HCT116 (cell line): ENCODE results near the gene SIAE. TPM values are rescaled to one million over a fixed set of nuclear protein-coding genes. Genes with fewer than 3 reads are reported as not detected.

Source experiments
- ATAC-seq: fragments of 200-7000 bp; cut with Tn5 transposase; 2 replicates; pipeline ENCODE4 v1.9.1; 2020; ENCODE audit warnings: mild to moderate bottlenecking, moderate library complexity
- BruUV-seq: library from RNA; stranded (reverse); fragments of 400-500 nt; replicated peaks from 2 replicates; lab custom pipeline; 2021; lab: Mats Ljungman, UMichigan
- CTCF ChIA-PET: fragments of 300-600 bp; sonication (Branson Sonifier 250); formaldehyde crosslinking; loops from one replicate; lab custom pipeline; 2021; ENCODE audit warnings: antibody characterized with exemption; lab: Charles Lee
- POLR2A ChIA-PET: fragments of 300-600, 350-600 bp; sonication (Branson Sonifier 250); formaldehyde crosslinking; loops from one replicate; lab custom pipeline; 2021; ENCODE audit warnings: antibody characterized with exemption; lab: Charles Lee
- RAD21 ChIA-PET, 2 experiments: fragments of 300-600 bp; sonication (Branson Sonifier 250); formaldehyde crosslinking; loops; one replicate each; lab custom pipeline; 2023; ENCODE audit warnings: low total read pairs in 2 of 2; ENCODE audit not compliant: uncharacterized antibody in 2 of 2, unreplicated experiment in 2 of 2, low non-redundant PET in 1 of 2; lab: Charles Lee
- DNase-seq: peaks from one replicate; pipeline ENCODE4 v3.0.0-alpha.2; 2010; ENCODE audit warnings: low read depth, low spot score
- H2AFZ ChIP-seq: fragments of 200-600 bp; shearing (Covaris generic), sonication (generic); 2 replicates; pipeline ENCODE4 v1.6.1; 2017; ENCODE audit warnings: low read depth, mixed run types, mixed read lengths, antibody characterized with exemption, low read length; ENCODE audit not compliant: poor library complexity, severe bottlenecking
- H3K27ac ChIP-seq: 2 replicates; pipeline ENCODE4 v1.5.1; 2012; ENCODE audit warnings: low read depth, low read length
- H3K27me3 ChIP-seq: fragments of 200-600 bp; sonication (generic); 2 replicates; pipeline ENCODE4 v1.6.1; 2016; ENCODE audit warnings: mixed run types, low read length, mixed read lengths; ENCODE audit not compliant: insufficient read depth
- H3K36me3 ChIP-seq, 2 experiments: fragments of 200-500 bp in 1 of 2; fragments of 200-600 bp in 1 of 2; sonication (Bioruptor generic) in 1 of 2; sonication (generic) in 1 of 2; 2 replicates each; pipeline versions ENCODE4 v1.5.1 to v1.6.1; 2014 to 2016; ENCODE audit warnings: low read length in 2 of 2, inconsistent platforms in 1 of 2, mixed read lengths in 1 of 2, mixed run types in 1 of 2; ENCODE audit not compliant: insufficient read depth in 2 of 2, control insufficient read depth in 1 of 2
- H3K4me1 ChIP-seq, 2 experiments: fragments of 200-600 bp in 1 of 2; sonication (generic) in 1 of 2; 2 replicates each; pipeline versions ENCODE4 v1.5.1 to v1.6.1; 2012 to 2017; ENCODE audit warnings: low read length in 2 of 2, inconsistent platforms in 1 of 2, mild to moderate bottlenecking in 1 of 2, mixed read lengths in 1 of 2, mixed run types in 1 of 2, moderate library complexity in 1 of 2; ENCODE audit not compliant: insufficient read depth in 2 of 2, control insufficient read depth in 1 of 2
- H3K4me2 ChIP-seq: fragments of 200-600 bp; sonication (generic); 2 replicates; pipeline ENCODE4 v1.6.1; 2017; ENCODE audit warnings: mixed run types, low read length, mixed read lengths
- H3K4me3 ChIP-seq, 2 experiments: fragments of 200-600 bp in 1 of 2; sonication (generic) in 1 of 2; replicated peaks in 1 of 2; 2 replicates each; pipeline ENCODE4 v1.5.1; 2011 to 2016; ENCODE audit warnings: low read length in 2 of 2, control low read depth in 1 of 2, low read depth in 1 of 2, mild to moderate bottlenecking in 1 of 2, mixed read lengths in 1 of 2, mixed run types in 1 of 2
- H3K79me2 ChIP-seq: fragments of 200-600 bp; sonication (generic); 2 replicates; pipeline ENCODE4 v1.6.1; 2017; ENCODE audit warnings: mild to moderate bottlenecking, mixed run types, low read length, moderate library complexity, mixed read lengths; ENCODE audit not compliant: insufficient read depth
- H3K9ac ChIP-seq: fragments of 200-600 bp; sonication (generic); 2 replicates; pipeline ENCODE4 v1.6.1; 2016; ENCODE audit warnings: low read length, mixed read lengths
- H3K9me2 ChIP-seq: fragments of 200-600 bp; sonication (generic), shearing (Covaris generic); 2 replicates; pipeline ENCODE4 v1.6.1; 2017; ENCODE audit warnings: mixed run types, mild to moderate bottlenecking, moderate library complexity; ENCODE audit not compliant: insufficient read depth
- H3K9me3 ChIP-seq, 2 experiments: fragments of 200-500 bp in 1 of 2; fragments of 200-600 bp in 1 of 2; sonication (Bioruptor generic) in 1 of 2; sonication (generic) in 1 of 2; 2 replicates each; pipeline ENCODE4 v1.6.1; 2014 to 2017; ENCODE audit warnings: low read length in 2 of 2, mixed read lengths in 2 of 2, inconsistent platforms in 1 of 2, low read depth in 1 of 2, mild to moderate bottlenecking in 1 of 2, mixed run types in 1 of 2, moderate library complexity in 1 of 2; ENCODE audit not compliant: control insufficient read depth in 1 of 2, insufficient read depth in 1 of 2
- H4K20me1 ChIP-seq: fragments of 200-600 bp; sonication (generic), shearing (Covaris generic); 2 replicates; pipeline ENCODE4 v1.6.1; 2017; ENCODE audit warnings: mixed run types, mild to moderate bottlenecking, moderate library complexity; ENCODE audit not compliant: insufficient read depth
- CBX3 ChIP-seq: IDR thresholded peaks from 2 replicates; pipeline ENCODE4 v1.6.1; 2012; ENCODE audit warnings: low read depth
- CEBPB ChIP-seq: IDR thresholded peaks from 2 replicates; pipeline ENCODE4 v1.6.1; 2012; ENCODE audit warnings: low read depth
- ELF1 ChIP-seq: IDR thresholded peaks from 2 replicates; pipeline ENCODE4 v1.6.1; 2012; ENCODE audit warnings: low read depth, borderline replicate concordance
- EZH2 ChIP-seq: fragments of 200-600 bp; sonication (generic); IDR thresholded peaks from 2 replicates; pipeline ENCODE4 v1.6.1; 2017; ENCODE audit warnings: antibody characterized with exemption, mixed run types
- EZH2phosphoT487 ChIP-seq: fragments of 200-600 bp; IDR thresholded peaks from 2 replicates; pipeline ENCODE4 v1.6.1; 2018; ENCODE audit warnings: antibody characterized with exemption, borderline replicate concordance
- JUND ChIP-seq: IDR thresholded peaks from 2 replicates; pipeline ENCODE4 v1.6.1; 2012
- MAX ChIP-seq: IDR thresholded peaks from 2 replicates; pipeline ENCODE4 v1.6.1; 2012
- POLR2A ChIP-seq: IDR thresholded peaks from 2 replicates; pipeline ENCODE4 v1.7.0; 2011; ENCODE audit warnings: borderline replicate concordance; ENCODE audit not compliant: insufficient read depth, insufficient read length; ENCODE audit errors: extremely low read depth
- POLR2AphosphoS5 ChIP-seq: IDR thresholded peaks from 2 replicates; pipeline ENCODE4 v1.6.1; 2011; ENCODE audit warnings: mild to moderate bottlenecking, low read depth, low read length, moderate library complexity
- RAD21 ChIP-seq: IDR thresholded peaks from 2 replicates; pipeline ENCODE4 v1.6.1; 2012; ENCODE audit warnings: low read depth, mild to moderate bottlenecking
- SIN3A ChIP-seq: IDR thresholded peaks from 2 replicates; pipeline ENCODE4 v1.6.1; 2012; ENCODE audit warnings: low read depth
- SP1 ChIP-seq: IDR thresholded peaks from 2 replicates; pipeline ENCODE4 v1.6.1; 2012; ENCODE audit warnings: low read depth
- SRF ChIP-seq: IDR thresholded peaks from 2 replicates; pipeline ENCODE4 v1.6.1; 2012; ENCODE audit warnings: low read depth
- YY1 ChIP-seq: IDR thresholded peaks from 2 replicates; pipeline ENCODE4 v1.6.1; 2011; ENCODE audit warnings: low read length, low read depth, moderate library complexity, mild to moderate bottlenecking; ENCODE audit not compliant: insufficient replicate concordance; ENCODE audit errors: extremely low read depth
- ZBTB33 ChIP-seq: IDR thresholded peaks from 2 replicates; pipeline ENCODE4 v1.6.1; 2011; ENCODE audit warnings: mild to moderate bottlenecking, low read length, moderate library complexity; ENCODE audit not compliant: insufficient replicate concordance; ENCODE audit errors: extremely low read depth
- ZFX ChIP-seq: fragments of 450-650 bp; IDR thresholded peaks from 2 replicates; pipeline ENCODE4 v1.6.1; 2017
- ZNF274 ChIP-seq: fragments of 200-500 bp; sonication (Bioruptor generic); IDR thresholded peaks from 2 replicates; pipeline ENCODE4 v1.6.1; 2014; ENCODE audit warnings: mild to moderate bottlenecking, low read depth, low read length, inconsistent platforms
- intact Hi-C: fragments of 100-400 bp; cut with micrococcal nuclease; formaldehyde crosslinking; loops from 2 replicates; pipeline ENCODE4 v1.10.0; 2022
- total RNA-seq: library from RNA; stranded (reverse); gene quantifications from one replicate; pipeline ENCODE4 v1.2.1, GENCODE V29; 2021; ENCODE audit not compliant: unreplicated experiment
- TF ChIP-seq, protein P1 (sequence below): IDR thresholded peaks from 2 replicates; pipeline ENCODE4 v1.6.1; 2012; ENCODE audit warnings: low read depth
- TF ChIP-seq, protein P2 (sequence below): IDR thresholded peaks from 2 replicates; pipeline ENCODE4 v1.6.1; 2012

The SIAE gene
- total RNA-seq, 1 experiment from 2014 or later: 39.2 TPM

- Histone ChIP-seq H3K36me3 (peaks cover 15 to 31% of the 10 kb centered on the region in 2 experiments), H3K4me2 (no peak overlapping the region), H3K27ac (no peak overlapping the region), H2AFZ (no peak overlapping the region), H3K9me3 (no peaks in the 10 kb centered on the region), H3K9ac (no peak overlapping the region), H3K9me2 (no peaks in the 10 kb centered on the region), H4K20me1 (no peaks in the 10 kb centered on the region), H3K4me1 (peaks cover 8 to 12% of the 10 kb centered on the region in 2 experiments; a peak in 3 of 4 replicates), H3K27me3 (peaks cover 1% of the 10 kb centered on the region; the same call in 1 of the 2 replicates), H3K79me2 (peaks cover 45% of the 10 kb centered on the region), H3K4me3 (no peak overlapping the region)
- no TSS peak for BruUV-seq
- ChIA-PET POLR2A (no interaction called here), CTCF (no interaction called here), RAD21 (no interaction called here)
- intact Hi-C loops: no loop called here
- ATAC-seq (no peak), DNase-seq (no peak)
- TF ChIP-seq POLR2AphosphoS5 (no peak), ELF1 (no peak), SIN3A (no peak), CBX3 (no peak), MAX (no peak), EZH2 (no peak), CEBPB (no peak), RAD21 (no peak), ZNF274 (no peak), YY1 (no peak), SP1 (no peak), SRF (no peak), ZFX (no peak), JUND (no peak), ZBTB33 (no peak), EZH2phosphoT487 (no peak), POLR2A (no peak)
- TF ChIP-seq, protein P1, sequence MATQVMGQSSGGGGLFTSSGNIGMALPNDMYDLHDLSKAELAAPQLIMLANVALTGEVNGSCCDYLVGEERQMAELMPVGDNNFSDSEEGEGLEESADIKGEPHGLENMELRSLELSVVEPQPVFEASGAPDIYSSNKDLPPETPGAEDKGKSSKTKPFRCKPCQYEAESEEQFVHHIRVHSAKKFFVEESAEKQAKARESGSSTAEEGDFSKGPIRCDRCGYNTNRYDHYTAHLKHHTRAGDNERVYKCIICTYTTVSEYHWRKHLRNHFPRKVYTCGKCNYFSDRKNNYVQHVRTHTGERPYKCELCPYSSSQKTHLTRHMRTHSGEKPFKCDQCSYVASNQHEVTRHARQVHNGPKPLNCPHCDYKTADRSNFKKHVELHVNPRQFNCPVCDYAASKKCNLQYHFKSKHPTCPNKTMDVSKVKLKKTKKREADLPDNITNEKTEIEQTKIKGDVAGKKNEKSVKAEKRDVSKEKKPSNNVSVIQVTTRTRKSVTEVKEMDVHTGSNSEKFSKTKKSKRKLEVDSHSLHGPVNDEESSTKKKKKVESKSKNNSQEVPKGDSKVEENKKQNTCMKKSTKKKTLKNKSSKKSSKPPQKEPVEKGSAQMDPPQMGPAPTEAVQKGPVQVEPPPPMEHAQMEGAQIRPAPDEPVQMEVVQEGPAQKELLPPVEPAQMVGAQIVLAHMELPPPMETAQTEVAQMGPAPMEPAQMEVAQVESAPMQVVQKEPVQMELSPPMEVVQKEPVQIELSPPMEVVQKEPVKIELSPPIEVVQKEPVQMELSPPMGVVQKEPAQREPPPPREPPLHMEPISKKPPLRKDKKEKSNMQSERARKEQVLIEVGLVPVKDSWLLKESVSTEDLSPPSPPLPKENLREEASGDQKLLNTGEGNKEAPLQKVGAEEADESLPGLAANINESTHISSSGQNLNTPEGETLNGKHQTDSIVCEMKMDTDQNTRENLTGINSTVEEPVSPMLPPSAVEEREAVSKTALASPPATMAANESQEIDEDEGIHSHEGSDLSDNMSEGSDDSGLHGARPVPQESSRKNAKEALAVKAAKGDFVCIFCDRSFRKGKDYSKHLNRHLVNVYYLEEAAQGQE: no peak
- TF ChIP-seq, protein P2, sequence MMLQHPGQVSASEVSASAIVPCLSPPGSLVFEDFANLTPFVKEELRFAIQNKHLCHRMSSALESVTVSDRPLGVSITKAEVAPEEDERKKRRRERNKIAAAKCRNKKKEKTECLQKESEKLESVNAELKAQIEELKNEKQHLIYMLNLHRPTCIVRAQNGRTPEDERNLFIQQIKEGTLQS: no peak
Measured at GRCh38 chr11:124625504-124626168, 47.9 kb downstream of the SIAE start.
